ENCODE measurements around the gene ELOF1.

ELOF1 gene

DNA sequence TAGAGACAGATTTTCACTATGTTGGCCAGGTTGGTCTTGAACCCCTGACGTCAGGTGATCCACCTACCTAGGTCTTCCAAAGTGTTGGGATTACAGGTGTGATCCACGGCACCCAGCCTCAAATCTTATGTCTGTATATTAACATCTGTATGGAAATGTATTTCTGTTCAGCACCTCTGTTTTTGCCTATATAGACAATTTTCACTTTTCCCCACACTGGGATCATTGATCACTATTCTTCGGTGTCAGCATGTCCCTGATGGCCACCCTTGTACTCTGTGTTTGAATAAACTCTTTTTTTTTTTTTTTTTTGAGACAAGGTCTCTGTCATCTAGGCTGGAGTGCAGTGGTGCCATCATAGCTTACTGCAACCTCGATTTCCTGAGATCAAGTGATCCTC is 35.1 kb upstream of the ELOF1 start:
- H3K27ac ChIP-seq: no peak overlapping the region
- DNase-seq (ENCODE audit: low spot score): no peak
- H3K4me3 ChIP-seq: no peak overlapping the region
- TF ChIP-seq, protein P1, sequence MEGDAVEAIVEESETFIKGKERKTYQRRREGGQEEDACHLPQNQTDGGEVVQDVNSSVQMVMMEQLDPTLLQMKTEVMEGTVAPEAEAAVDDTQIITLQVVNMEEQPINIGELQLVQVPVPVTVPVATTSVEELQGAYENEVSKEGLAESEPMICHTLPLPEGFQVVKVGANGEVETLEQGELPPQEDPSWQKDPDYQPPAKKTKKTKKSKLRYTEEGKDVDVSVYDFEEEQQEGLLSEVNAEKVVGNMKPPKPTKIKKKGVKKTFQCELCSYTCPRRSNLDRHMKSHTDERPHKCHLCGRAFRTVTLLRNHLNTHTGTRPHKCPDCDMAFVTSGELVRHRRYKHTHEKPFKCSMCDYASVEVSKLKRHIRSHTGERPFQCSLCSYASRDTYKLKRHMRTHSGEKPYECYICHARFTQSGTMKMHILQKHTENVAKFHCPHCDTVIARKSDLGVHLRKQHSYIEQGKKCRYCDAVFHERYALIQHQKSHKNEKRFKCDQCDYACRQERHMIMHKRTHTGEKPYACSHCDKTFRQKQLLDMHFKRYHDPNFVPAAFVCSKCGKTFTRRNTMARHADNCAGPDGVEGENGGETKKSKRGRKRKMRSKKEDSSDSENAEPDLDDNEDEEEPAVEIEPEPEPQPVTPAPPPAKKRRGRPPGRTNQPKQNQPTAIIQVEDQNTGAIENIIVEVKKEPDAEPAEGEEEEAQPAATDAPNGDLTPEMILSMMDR (IDR thresholded peaks at IDR 0.05): no peak

DNA sequence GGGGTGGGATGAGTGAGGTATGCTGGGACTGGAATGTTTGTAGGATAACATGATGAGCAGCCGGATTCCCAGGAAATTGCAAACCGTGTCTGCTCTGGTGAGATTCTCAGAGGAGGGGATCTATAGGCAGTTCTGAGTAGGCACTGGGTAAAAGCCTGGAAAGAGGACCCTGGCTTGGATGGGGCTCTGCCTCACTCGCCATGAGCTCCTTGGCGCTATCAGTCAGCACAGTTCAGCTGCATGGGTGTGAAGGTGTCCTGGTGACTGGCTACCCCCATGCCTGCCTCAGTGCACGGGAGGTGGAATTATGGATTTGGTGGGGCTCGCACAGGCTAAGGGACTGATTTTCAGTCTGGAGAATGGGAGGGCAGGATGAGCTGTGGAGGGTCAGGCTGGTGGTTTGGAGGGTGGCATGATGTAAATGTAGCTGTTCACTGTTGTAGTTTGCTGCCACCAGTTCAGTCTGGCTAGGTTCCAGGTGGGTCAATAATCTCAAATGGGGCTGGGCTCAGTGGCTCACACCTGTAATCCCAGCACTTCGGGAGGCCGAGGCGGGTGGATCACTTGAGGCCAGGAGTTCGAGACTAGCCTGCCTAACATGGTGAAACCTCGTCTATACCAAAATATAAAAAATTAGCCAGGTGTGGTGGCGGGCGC is 29.1 kb upstream of the ELOF1 start:
- TF ChIP-seq, protein P1 (IDR thresholded peaks at IDR 0.05): no peak
- Histone ChIP-seq H3K27ac (no peak overlapping the region), H3K4me3 (no peak overlapping the region)
- DNase-seq (ENCODE audit: low spot score): no peak

DNA sequence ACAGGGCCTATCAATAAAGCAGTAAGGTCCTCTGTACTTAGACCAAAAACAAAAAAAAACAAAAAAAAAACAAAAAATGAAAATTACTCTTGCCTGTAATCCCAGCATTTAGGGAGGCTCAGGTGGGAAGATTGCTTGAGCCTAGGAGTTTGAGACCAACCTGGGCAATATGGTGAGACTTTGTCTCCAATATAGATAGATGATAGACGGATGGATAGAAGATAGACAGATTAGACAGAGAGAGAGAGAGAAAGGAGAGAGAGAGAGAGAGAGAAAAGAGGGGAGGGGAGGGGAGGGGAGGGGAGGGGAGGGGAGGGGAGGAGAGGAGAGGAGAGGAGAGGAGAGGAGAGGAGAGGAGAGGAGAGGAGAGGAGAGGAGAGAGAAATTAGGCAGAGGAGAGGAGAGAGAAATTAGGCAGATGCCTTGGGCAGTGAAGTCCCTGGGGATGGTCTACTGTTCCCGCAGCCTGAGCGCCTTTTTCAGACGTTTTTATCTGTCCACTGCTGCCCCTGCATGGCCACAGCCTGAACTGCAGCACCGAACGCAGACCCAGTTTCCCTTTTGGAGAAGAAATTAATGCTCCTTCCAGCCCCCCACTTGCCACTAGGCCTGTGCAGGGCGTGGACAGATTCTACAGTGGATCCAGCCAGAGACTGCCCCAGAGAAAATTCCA is 28.4 kb upstream of the ELOF1 start:
- TF ChIP-seq, protein P1 (IDR thresholded peaks at IDR 0.05): peak; percentile 66
- Histone ChIP-seq H3K4me3 (no peak overlapping the region), H3K27ac (no peak overlapping the region)
- no peak for DNase-seq (ENCODE audit: low spot score)

DNA sequence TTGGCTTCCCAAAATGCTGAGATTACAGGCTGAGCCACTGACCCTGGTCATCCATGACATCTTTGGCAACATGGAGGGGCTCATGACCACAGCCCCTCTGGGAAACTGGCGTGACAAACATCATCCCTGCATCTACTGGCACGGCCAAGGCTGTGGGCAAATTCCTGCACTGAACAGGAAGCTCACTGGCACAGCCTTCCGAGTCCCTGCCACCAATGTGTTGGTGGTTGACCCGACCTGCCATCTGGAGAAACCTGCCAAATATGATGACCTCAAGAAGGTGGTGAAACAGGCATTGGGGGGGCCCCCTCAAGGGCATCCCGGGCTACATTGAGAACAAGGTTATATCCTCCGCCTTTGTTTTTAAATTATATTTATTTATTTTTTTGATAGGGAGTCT is 27.3 kb upstream of the ELOF1 start:
- no peak overlapping the region for H3K27ac ChIP-seq
- TF ChIP-seq, protein P1 (IDR thresholded peaks at IDR 0.05): no peak
- no peak overlapping the region for H3K4me3 ChIP-seq
- DNase-seq (ENCODE audit: low spot score): no peak

DNA sequence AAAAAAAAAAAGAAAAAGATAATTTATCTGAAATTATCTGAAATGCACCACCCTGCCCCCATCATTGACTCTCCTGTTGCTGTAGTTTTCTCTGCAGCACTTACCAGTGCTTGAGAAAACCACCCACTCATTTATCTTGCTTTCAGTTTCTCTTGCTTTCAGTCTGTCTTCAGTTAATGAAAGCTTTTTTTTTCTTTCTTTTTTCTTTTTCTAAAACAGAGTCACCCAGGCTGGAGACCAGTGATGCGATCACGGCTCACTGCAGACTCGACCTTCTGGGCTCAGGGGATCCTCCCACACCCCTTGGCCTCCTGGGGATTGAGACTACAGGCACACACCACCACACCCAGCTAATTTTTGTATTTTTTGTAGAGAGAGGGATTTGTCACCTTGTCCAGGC is 22.7 kb upstream of the ELOF1 start:
- TF ChIP-seq, protein P1 (IDR thresholded peaks at IDR 0.05): no peak
- H3K4me3 ChIP-seq: no peak overlapping the region
- DNase-seq (ENCODE audit: low spot score): no peak
- no peak overlapping the region for H3K27ac ChIP-seq

DNA sequence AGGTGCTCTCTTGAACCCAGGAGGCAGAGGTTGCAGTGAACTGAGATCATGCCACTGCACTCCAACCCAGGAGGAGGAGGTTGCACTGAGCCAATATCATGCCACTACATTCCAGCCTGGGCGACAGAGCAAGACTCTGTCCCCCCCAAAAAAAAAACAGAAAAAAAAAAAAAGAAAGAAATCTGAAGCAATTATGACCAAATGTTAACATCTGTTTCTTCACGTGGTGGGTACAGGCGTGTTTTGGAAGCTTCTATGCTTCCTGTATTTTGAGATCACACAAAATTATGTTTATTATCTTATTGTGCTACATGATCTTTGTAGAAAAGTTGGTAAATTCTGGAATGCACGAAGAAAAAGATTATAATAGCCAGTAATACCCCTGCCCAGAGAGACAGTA is 21.1 kb upstream of the ELOF1 start:
- no peak overlapping the region for H3K4me3 ChIP-seq
- TF ChIP-seq, protein P1 (IDR thresholded peaks at IDR 0.05): no peak
- no peak for DNase-seq (ENCODE audit: low spot score)
- no peak overlapping the region for H3K27ac ChIP-seq
